ENCODE measurements around the gene ARRDC5. TPM values are rescaled to one million over a fixed set of nuclear protein-coding genes. Genes with fewer than 3 reads are reported as not detected.

The ARRDC5 gene
- total and polyA plus RNA-seq, 2 of the 13 experiments (the other 11 are each of a cell fraction or from before 2014, with no cell fraction given), result not detected

DNA sequence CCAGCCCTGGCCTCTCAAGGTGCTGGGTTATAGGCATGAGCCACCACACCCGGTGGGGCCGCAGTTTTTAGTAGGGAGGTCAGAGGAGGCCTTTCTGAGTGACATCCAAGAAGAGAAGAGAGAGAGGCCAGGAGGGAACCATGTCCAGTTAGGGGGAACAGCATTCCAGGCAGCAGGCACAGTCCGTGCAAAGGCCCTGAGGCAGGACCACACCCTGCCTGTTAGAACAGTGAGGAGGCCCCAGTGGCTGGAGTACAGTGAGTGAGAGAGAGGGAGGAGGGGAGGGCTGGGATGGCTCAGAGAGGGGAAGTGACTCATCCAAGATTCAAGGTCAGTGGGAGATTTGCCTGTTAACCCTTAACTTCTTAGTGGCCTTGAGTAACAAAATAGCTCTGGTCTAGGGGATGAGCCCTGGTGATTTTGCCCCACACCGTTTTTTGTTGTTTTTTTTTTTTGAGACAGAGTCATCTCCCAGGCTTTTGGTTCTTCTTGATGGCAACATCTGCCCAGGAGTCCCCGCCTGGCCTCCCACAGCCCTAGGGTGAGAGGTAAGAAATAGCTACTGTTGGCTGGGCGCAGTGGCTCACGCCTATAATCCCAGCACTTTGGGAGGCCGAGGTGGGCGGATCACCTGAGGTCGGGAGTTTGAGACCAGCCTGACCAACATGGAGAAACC lies 32.5 kb downstream of the ARRDC5 start (continued):
- TF ChIP-seq HNF4A (CRISPR knock-in tag; IDR thresholded peaks at IDR 0.05) (peak; percentile 60), TEF (CRISPR knock-in tag; IDR thresholded peaks at IDR 0.05) (no peak), SOX5 (CRISPR knock-in tag; IDR thresholded peaks at IDR 0.05; ENCODE audit: borderline replicate concordance) (peak; percentile 81; the same call in 1 of the 2 replicates), ZNF678 (CRISPR knock-in tag; IDR thresholded peaks at IDR 0.05) (no peak), ZNF160 (CRISPR knock-in tag; IDR thresholded peaks at IDR 0.05) (no peak), ZNF232 (CRISPR knock-in tag; IDR thresholded peaks at IDR 0.05; ENCODE audit: borderline replicate concordance) (no peak), HOXA9 (CRISPR knock-in tag; IDR thresholded peaks at IDR 0.05; ENCODE audit: borderline replicate concordance) (no peak), IRX3 (CRISPR knock-in tag; IDR thresholded peaks at IDR 0.05; ENCODE audit: borderline replicate concordance, low read depth) (no peak), GLI4 (CRISPR knock-in tag; IDR thresholded peaks at IDR 0.05; ENCODE audit: borderline replicate concordance) (no peak), CEBPB (IDR thresholded peaks at IDR 0.05; ENCODE audit: borderline replicate concordance, low read depth, low read length) (no peak), ZNF138 (CRISPR knock-in tag; IDR thresholded peaks at IDR 0.05; ENCODE audit: low read depth) (no peak), ZNF570 (CRISPR knock-in tag; IDR thresholded peaks at IDR 0.05; ENCODE audit: borderline replicate concordance) (no peak), ZNF274 (CRISPR knock-in tag; IDR thresholded peaks at IDR 0.05) (0 out of 2 replicates have a peak, but pooled peaks have one; percentile 33)
- TF ChIP-seq, protein P1, sequence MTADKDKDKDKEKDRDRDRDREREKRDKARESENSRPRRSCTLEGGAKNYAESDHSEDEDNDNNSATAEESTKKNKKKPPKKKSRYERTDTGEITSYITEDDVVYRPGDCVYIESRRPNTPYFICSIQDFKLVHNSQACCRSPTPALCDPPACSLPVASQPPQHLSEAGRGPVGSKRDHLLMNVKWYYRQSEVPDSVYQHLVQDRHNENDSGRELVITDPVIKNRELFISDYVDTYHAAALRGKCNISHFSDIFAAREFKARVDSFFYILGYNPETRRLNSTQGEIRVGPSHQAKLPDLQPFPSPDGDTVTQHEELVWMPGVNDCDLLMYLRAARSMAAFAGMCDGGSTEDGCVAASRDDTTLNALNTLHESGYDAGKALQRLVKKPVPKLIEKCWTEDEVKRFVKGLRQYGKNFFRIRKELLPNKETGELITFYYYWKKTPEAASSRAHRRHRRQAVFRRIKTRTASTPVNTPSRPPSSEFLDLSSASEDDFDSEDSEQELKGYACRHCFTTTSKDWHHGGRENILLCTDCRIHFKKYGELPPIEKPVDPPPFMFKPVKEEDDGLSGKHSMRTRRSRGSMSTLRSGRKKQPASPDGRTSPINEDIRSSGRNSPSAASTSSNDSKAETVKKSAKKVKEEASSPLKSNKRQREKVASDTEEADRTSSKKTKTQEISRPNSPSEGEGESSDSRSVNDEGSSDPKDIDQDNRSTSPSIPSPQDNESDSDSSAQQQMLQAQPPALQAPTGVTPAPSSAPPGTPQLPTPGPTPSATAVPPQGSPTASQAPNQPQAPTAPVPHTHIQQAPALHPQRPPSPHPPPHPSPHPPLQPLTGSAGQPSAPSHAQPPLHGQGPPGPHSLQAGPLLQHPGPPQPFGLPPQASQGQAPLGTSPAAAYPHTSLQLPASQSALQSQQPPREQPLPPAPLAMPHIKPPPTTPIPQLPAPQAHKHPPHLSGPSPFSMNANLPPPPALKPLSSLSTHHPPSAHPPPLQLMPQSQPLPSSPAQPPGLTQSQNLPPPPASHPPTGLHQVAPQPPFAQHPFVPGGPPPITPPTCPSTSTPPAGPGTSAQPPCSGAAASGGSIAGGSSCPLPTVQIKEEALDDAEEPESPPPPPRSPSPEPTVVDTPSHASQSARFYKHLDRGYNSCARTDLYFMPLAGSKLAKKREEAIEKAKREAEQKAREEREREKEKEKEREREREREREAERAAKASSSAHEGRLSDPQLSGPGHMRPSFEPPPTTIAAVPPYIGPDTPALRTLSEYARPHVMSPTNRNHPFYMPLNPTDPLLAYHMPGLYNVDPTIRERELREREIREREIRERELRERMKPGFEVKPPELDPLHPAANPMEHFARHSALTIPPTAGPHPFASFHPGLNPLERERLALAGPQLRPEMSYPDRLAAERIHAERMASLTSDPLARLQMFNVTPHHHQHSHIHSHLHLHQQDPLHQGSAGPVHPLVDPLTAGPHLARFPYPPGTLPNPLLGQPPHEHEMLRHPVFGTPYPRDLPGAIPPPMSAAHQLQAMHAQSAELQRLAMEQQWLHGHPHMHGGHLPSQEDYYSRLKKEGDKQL (CRISPR knock-in tag; IDR thresholded peaks at IDR 0.05; ENCODE audit: low read depth), result 0 out of 2 replicates have a peak, but pooled peaks have one; percentile 9
- TF ChIP-seq, protein P2, sequence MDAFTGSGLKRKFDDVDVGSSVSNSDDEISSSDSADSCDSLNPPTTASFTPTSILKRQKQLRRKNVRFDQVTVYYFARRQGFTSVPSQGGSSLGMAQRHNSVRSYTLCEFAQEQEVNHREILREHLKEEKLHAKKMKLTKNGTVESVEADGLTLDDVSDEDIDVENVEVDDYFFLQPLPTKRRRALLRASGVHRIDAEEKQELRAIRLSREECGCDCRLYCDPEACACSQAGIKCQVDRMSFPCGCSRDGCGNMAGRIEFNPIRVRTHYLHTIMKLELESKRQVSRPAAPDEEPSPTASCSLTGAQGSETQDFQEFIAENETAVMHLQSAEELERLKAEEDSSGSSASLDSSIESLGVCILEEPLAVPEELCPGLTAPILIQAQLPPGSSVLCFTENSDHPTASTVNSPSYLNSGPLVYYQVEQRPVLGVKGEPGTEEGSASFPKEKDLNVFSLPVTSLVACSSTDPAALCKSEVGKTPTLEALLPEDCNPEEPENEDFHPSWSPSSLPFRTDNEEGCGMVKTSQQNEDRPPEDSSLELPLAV (CRISPR knock-in tag; conservative IDR thresholded peaks at IDR 0.05; ENCODE audit: low read depth), result no peak
- TF ChIP-seq, protein P3, sequence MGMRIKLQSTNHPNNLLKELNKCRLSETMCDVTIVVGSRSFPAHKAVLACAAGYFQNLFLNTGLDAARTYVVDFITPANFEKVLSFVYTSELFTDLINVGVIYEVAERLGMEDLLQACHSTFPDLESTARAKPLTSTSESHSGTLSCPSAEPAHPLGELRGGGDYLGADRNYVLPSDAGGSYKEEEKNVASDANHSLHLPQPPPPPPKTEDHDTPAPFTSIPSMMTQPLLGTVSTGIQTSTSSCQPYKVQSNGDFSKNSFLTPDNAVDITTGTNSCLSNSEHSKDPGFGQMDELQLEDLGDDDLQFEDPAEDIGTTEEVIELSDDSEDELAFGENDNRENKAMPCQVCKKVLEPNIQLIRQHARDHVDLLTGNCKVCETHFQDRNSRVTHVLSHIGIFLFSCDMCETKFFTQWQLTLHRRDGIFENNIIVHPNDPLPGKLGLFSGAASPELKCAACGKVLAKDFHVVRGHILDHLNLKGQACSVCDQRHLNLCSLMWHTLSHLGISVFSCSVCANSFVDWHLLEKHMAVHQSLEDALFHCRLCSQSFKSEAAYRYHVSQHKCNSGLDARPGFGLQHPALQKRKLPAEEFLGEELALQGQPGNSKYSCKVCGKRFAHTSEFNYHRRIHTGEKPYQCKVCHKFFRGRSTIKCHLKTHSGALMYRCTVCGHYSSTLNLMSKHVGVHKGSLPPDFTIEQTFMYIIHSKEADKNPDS (CRISPR knock-in tag; IDR thresholded peaks at IDR 0.05), result no peak
- TF ChIP-seq, protein P4, sequence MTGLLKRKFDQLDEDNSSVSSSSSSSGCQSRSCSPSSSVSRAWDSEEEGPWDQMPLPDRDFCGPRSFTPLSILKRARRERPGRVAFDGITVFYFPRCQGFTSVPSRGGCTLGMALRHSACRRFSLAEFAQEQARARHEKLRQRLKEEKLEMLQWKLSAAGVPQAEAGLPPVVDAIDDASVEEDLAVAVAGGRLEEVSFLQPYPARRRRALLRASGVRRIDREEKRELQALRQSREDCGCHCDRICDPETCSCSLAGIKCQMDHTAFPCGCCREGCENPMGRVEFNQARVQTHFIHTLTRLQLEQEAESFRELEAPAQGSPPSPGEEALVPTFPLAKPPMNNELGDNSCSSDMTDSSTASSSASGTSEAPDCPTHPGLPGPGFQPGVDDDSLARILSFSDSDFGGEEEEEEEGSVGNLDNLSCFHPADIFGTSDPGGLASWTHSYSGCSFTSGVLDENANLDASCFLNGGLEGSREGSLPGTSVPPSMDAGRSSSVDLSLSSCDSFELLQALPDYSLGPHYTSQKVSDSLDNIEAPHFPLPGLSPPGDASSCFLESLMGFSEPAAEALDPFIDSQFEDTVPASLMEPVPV (CRISPR knock-in tag; IDR thresholded peaks at IDR 0.05), result no peak
